NT2/D1 (cell line): ENCODE results near the gene GBF1.

Experiments used
- DNase-seq: peaks from one replicate; pipeline ENCODE4 v3.0.0-alpha.2; 2011; ENCODE audit warnings: low read depth, low spot score
- H3K27me3 ChIP-seq: 2 replicates; pipeline ENCODE4 v1.6.0; 2011; ENCODE audit warnings: mild to moderate bottlenecking; ENCODE audit not compliant: insufficient read length, insufficient read depth
- H3K36me3 ChIP-seq: 2 replicates; pipeline ENCODE4 v1.6.1; 2011; ENCODE audit warnings: mild to moderate bottlenecking, low read length, mixed read lengths; ENCODE audit not compliant: insufficient read depth, insufficient read length
- H3K4me1 ChIP-seq: 2 replicates; pipeline ENCODE4 v1.5.1; 2011; ENCODE audit not compliant: insufficient read depth, insufficient read length
- H3K4me3 ChIP-seq: 2 replicates; pipeline ENCODE4 v1.5.1; 2011; ENCODE audit warnings: low read depth; ENCODE audit not compliant: insufficient read length
- H3K9ac ChIP-seq: 2 replicates; pipeline ENCODE4 v1.6.0; 2011; ENCODE audit warnings: low read depth; ENCODE audit not compliant: insufficient read length
- H3K9me3 ChIP-seq: 2 replicates; pipeline ENCODE4 v1.5.1; 2011; ENCODE audit warnings: mild to moderate bottlenecking, low read length; ENCODE audit not compliant: insufficient read depth
- SUZ12 ChIP-seq: IDR thresholded peaks from 2 replicates; pipeline ENCODE4 v1.6.1; 2011; ENCODE audit not compliant: insufficient read length, insufficient read depth; ENCODE audit errors: extremely low read depth
- YY1 ChIP-seq: IDR thresholded peaks from 2 replicates; pipeline ENCODE4 v1.6.1; 2011; ENCODE audit not compliant: insufficient read length, insufficient read depth
- ZNF274 ChIP-seq: IDR thresholded peaks from 2 replicates; pipeline ENCODE4 v1.6.1; 2011; ENCODE audit warnings: mild to moderate bottlenecking, low read depth, low read length

Gene GBF1

DNA sequence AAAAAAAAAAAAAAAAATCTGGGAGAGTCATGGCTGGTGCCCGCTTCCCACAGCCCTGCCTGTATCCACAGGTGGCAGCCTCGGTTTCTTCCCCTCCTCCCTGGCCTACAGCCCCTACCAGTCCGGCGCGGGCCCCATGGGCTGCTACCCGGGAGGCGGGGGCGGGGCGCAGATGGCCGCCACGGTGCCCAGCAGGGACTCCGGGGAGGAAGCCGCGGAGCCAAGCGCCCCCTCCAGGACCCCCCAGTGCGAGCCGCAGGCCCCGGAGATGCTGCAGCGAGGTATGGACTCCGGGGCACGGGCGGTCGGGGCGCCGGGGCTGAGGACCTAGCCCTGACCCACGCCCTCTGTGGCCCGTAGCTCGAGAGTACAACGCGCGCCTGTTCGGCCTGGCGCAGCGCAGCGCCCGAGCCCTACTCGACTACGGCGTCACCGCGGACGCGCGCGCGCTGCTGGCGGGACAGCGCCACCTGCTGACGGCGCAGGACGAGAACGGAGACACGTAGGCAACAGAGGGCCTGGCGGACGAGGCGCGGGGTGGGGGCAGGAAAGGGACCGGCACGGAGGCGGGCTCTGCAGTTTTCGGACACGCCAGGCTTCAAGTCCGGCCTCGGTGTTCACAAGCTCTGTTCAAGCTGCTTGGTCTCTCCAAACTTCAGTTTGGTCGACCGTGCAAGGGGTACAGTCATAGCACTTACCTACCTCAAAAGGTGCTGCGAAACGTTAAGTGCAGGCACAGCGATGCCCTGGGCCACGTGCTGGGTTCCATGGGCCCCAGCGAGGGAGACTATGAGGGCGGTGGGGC is 154.1 kb downstream of the GBF1 start:
- no peaks in the 10 kb centered on the region for H3K27me3 ChIP-seq
- H3K36me3 ChIP-seq, result peaks cover 70% of the 10 kb centered on the region
- H3K4me3 ChIP-seq, result peak overlapping the region; percentile 15
- no peaks in the 10 kb centered on the region for H3K9me3 ChIP-seq
- peaks cover 35% of the 10 kb centered on the region for H3K4me1 ChIP-seq
- TF ChIP-seq YY1, result no peak
- TF ChIP-seq SUZ12, result no peak
- no peak for TF ChIP-seq ZNF274
- DNase-seq, result no peak
- H3K9ac ChIP-seq, result peak overlapping the region; percentile 66

GRCh38 chr10:102400076-102400475 is 154.7 kb downstream of the GBF1 start:
- Histone ChIP-seq H3K36me3 (peaks cover 73% of the 10 kb centered on the region), H3K4me3 (no peak overlapping the region), H3K9me3 (no peaks in the 10 kb centered on the region), H3K27me3 (no peaks in the 10 kb centered on the region), H3K4me1 (peaks cover 32% of the 10 kb centered on the region), H3K9ac (peak overlapping the region; percentile 66)
- no peak for DNase-seq
- no peak for TF ChIP-seq YY1

DNA sequence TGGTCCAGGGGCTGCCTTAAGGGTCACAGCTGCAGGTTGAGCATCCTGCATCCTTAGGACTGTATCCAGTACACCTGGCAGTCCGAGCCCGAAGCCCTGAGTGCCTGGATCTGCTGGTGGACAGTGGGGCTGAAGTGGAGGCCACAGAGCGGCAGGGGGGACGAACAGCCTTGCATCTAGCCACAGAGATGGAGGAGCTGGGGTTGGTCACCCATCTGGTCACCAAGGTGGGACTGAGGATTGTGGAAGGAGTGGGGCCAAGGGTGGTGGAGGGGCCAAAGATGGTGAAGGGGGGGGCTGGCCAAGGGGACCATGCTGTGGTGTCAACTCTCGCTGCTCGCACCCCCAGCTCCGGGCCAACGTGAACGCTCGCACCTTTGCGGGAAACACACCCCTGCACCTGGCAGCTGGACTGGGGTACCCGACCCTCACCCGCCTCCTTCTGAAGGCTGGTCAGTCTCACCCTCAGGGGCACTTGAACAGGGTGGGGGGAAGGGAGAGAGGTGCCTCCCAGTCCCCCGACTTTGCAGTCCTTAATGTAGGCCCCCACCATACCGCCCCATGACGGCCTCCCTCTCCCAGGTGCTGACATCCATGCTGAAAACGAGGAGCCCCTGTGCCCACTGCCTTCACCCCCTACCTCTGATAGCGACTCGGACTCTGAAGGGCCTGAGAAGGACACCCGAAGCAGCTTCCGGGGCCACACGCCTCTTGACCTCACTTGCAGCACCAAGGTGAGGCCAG is 155.4 kb downstream of the GBF1 start:
- Histone ChIP-seq H3K4me3 (no peak overlapping the region), H3K36me3 (peaks cover 73% of the 10 kb centered on the region)

DNA sequence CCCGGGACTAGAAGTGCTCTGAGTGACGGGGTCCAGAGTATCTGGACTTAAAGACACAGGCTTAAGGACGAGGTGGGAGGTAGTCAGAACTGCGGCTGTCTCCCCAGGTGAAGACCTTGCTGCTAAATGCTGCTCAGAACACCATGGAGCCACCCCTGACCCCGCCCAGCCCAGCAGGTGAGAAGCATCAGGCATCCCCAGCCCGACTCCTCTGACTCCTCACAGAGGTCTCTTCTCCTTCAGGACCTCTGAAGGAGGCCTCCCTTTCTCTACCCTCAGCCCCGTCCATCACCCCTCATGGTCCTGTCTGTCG is 156.0 kb downstream of the GBF1 start:
- Histone ChIP-seq H3K9ac (peak overlapping the region; percentile 2), H3K9me3 (no peaks in the 10 kb centered on the region), H3K4me3 (no peak overlapping the region), H3K27me3 (no peaks in the 10 kb centered on the region), H3K36me3 (peaks cover 71% of the 10 kb centered on the region), H3K4me1 (peaks cover 30% of the 10 kb centered on the region)
- TF ChIP-seq ZNF274 (no peak), YY1 (no peak), SUZ12 (no peak)
- no peak for DNase-seq

More for the DNA sequence above, 155.4 kb downstream of the GBF1 start:
- no peak for TF ChIP-seq ZNF274
- no peak for TF ChIP-seq SUZ12
- no peak for TF ChIP-seq YY1
- Histone ChIP-seq H3K27me3 (no peaks in the 10 kb centered on the region), H3K9ac (no peak overlapping the region), H3K4me1 (peaks cover 32% of the 10 kb centered on the region), H3K9me3 (no peaks in the 10 kb centered on the region)
- no peak for DNase-seq

GRCh38 chr10:102401735-102402511 is 156.6 kb downstream of the GBF1 start:
- Histone ChIP-seq H3K9me3 (no peaks in the 10 kb centered on the region), H3K4me1 (peaks cover 23% of the 10 kb centered on the region), H3K27me3 (no peaks in the 10 kb centered on the region), H3K9ac (peak overlapping the region; percentile 44), H3K4me3 (no peak overlapping the region), H3K36me3 (peaks cover 65% of the 10 kb centered on the region)
- no peak for DNase-seq
- no peak for TF ChIP-seq SUZ12
- TF ChIP-seq YY1, result no peak
- TF ChIP-seq ZNF274, result no peak

DNA sequence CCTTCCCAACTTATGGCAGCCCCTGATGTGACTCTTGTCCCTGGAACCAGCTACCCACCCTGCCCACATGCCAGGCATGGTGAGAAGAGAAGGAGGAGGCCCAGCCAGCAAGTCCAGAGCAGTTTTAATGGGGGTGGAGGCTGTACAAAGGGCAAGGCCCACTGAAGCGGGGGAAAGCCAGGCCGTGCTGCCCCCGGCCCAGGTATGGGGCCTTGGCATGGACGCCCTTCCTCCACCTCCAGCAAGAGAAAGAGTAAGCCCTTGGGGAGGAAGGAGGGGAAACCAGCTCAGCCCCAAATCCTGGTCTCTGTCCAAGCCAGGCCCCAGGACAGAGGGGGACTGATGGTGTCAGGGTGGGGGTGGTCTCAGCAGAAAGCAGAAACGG is 157.2 kb downstream of the GBF1 start:
- Histone ChIP-seq H3K27me3 (peaks cover 4% of the 10 kb centered on the region), H3K36me3 (peaks cover 60% of the 10 kb centered on the region), H3K4me1 (peaks cover 21% of the 10 kb centered on the region), H3K9ac (peak overlapping the region; percentile 44), H3K9me3 (no peaks in the 10 kb centered on the region), H3K4me3 (no peak overlapping the region)
- TF ChIP-seq SUZ12 (no peak), YY1 (no peak)
- no peak for DNase-seq

DNA sequence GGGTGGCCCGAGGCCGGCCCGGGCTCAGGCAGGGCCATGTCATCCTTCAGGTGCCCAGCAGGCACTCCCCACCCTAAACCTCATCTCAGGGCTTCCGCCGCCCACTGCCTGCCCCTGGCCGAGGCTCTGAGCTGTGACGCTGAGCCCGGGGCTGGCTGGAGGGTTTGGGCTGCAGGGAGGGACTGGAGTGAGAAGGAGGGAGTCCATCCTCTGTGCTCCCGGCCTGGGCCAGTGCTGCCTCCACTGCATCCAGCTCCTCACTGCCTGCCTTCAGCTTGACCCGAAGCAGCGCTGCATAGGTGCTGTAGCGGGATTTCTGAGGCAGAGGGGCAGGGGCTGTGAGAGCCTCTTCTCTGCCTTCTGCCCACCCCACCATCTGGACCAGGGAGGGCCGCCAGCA is 157.8 kb downstream of the GBF1 start:
- H3K27me3 ChIP-seq, result peaks cover 10% of the 10 kb centered on the region
- H3K36me3 ChIP-seq, result peaks cover 54% of the 10 kb centered on the region
- no peak for DNase-seq
- no peaks in the 10 kb centered on the region for H3K9me3 ChIP-seq
- H3K9ac ChIP-seq, result peak overlapping the region; percentile 8
- peaks cover 21% of the 10 kb centered on the region for H3K4me1 ChIP-seq
- H3K4me3 ChIP-seq, result no peak overlapping the region
- TF ChIP-seq ZNF274 (no peak), YY1 (no peak), SUZ12 (no peak)
